ENCODE measurements around the gene LRRC4C. TPM values are rescaled to one million over a fixed set of nuclear protein-coding genes. Genes with fewer than 3 reads are reported as not detected.

LRRC4C gene
- total and polyA plus RNA-seq, 10 of the 15 experiments (the other 5 are each of a cell fraction or from before 2014, with no cell fraction given), result 1.5 TPM; not detected in 9

GRCh38 chr11:41039592-41039991, 419.9 kb downstream of the LRRC4C start:
- H3K4me3 ChIP-seq, result no peak overlapping the region
- in situ Hi-C loops (cut with MboI) (no loop called here), intact Hi-C loops (cut with micrococcal nuclease; ENCODE audit: unreplicated experiment) (no loop called here)
- WGBS (ENCODE audit: insufficient coverage, insufficient replicate concordance, low lambda C conversion rate, missing lambda C conversion rate), result 45% methylated on average over 8 of the region's 8 CpGs
- H3K79me2 ChIP-seq (ENCODE audit: control insufficient read depth, insufficient read depth, low read length), result no peaks in the 10 kb centered on the region
- no peaks in the 10 kb centered on the region for H3K4me1 ChIP-seq (ENCODE audit: control insufficient read depth, insufficient read depth, low read length)
- ATAC-seq, result peak; percentile 75
- FAIRE-seq, result no peak
- H3K9me3 ChIP-seq (replicated peaks; ENCODE audit: control insufficient read depth, insufficient read depth, low read length), result no peaks in the 10 kb centered on the region
- no peak overlapping the region for H3K4me2 ChIP-seq (ENCODE audit: control insufficient read depth, insufficient read depth)
- SMC1A ChIA-PET (ENCODE audit: uncharacterized antibody, unreplicated experiment), result interaction anchor here (1.0 kb wide), 1 partner anchor 9 kb away, joined by 4 read pairs; no protein-coding TSS in a partner anchor
- no peaks in the 10 kb centered on the region for H3K36me3 ChIP-seq (ENCODE audit: control insufficient read depth in 2 of 2, insufficient read depth in 2 of 2, low read length in 1 of 2)
- no peak for DNase-seq (ENCODE audit: low read depth, low spot score)
- H4K20me1 ChIP-seq (ENCODE audit: control insufficient read depth, insufficient read depth), result no peaks in the 10 kb centered on the region
- H2AFZ ChIP-seq (ENCODE audit: control insufficient read depth, low read depth, low read length), result no peak overlapping the region
- TF ChIP-seq ZNF24 (IDR thresholded peaks at IDR 0.05), result no peak
- no peak for TF ChIP-seq RBBP5 (conservative IDR thresholded peaks at IDR 0.05)
- TF ChIP-seq SUPT20H (IDR thresholded peaks at IDR 0.05; ENCODE audit: borderline replicate concordance, control insufficient read depth, low read depth, low read length), result no peak
- TF ChIP-seq NR2C2 (IDR thresholded peaks at IDR 0.05; ENCODE audit: borderline replicate concordance, control insufficient read depth, insufficient read length, low read depth), result no peak
- TF ChIP-seq MTA2 (IDR thresholded peaks at IDR 0.05; ENCODE audit: low read depth), result no peak
- no peak for TF ChIP-seq PRDM15 (CRISPR knock-in tag; IDR thresholded peaks at IDR 0.05)
- no peak for TF ChIP-seq SREBF1 (IDR thresholded peaks at IDR 0.05; ENCODE audit: low read length)
- H3K27me3 ChIP-seq (replicated peaks in 1 of 2; ENCODE audit: control insufficient read depth in 2 of 2, insufficient read depth in 2 of 2, low read length in 1 of 2), result no peaks in the 10 kb centered on the region
- RAD21 ChIA-PET (ENCODE audit: unreplicated experiment), result no interaction called here
- CTCF ChIA-PET, result no interaction called here
- no peak overlapping the region for H3K27ac ChIP-seq (ENCODE audit: control insufficient read depth, insufficient read depth)
- H3K9ac ChIP-seq (ENCODE audit: control insufficient read depth, insufficient read depth, low read length), result no peak overlapping the region
- no TSS peak for BruUV-seq (replicated peaks)
- POLR2A ChIA-PET, result no interaction called here
